Fibroblast of lung (primary cell): ENCODE data around the gene MTOR.

Experiments
- CTCF ChIP-seq, 2 donors: IDR thresholded peaks in 1 of 2; conservative IDR thresholded peaks in 1 of 2; 1 replicate in 1 of 2; 2 replicates in 1 of 2; pipeline ENCODE4 v1.5.1; 2011 to 2012; ENCODE audit warnings: low read length in 2 of 2, control low read depth in 1 of 2, inconsistent platforms in 1 of 2, low read depth in 1 of 2, mild to moderate bottlenecking in 1 of 2
- EZH2 ChIP-seq: IDR thresholded peaks from 2 replicates; pipeline ENCODE4 v1.5.1; 2012; ENCODE audit warnings: low read length, control low read depth, mild to moderate bottlenecking; ENCODE audit errors: missing control alignments

GRCh38 chr1:11157867-11158266 lies 104.5 kb downstream of the MTOR start:
- TF ChIP-seq CTCF (conservative IDR thresholded peaks at IDR 0.05 in 1 of 2, IDR thresholded peaks at IDR 0.05 in 1 of 2; ENCODE audit: low read depth in 1 of 2, low read length in 2 of 2) = no peak
- no peak for TF ChIP-seq EZH2
